Body of pancreas (tissue), 4 donors: Measurements from ENCODE around the gene SLC12A9.

Experiments used
- CTCF ChIP-seq, 7 experiments: fragments of 450-650 bp in 4 of 7; fragments of 200-600 bp in 3 of 7; sonication (generic) in 3 of 7; IDR thresholded peaks; one replicate each; pipeline ENCODE4 v1.5.1; 2016 to 2019; ENCODE audit warnings: antibody characterized with exemption in 7 of 7
- POLR2A ChIP-seq, 3 donors: fragments of 450-650 bp; IDR thresholded peaks; one replicate each; pipeline ENCODE4 v1.6.1; 2016; ENCODE audit warnings: antibody characterized with exemption in 3 of 3, mild to moderate bottlenecking in 2 of 3

GRCh38 chr7:100860702-100861615 lies 8.4 kb downstream of the SLC12A9 start:
- TF ChIP-seq CTCF (IDR thresholded peaks at IDR 0.05): no peak
- TF ChIP-seq POLR2A (IDR thresholded peaks at IDR 0.05): no peak
